ENCODE data around the gene ADARB1. TPM values are rescaled to one million over a fixed set of nuclear protein-coding genes. Genes with fewer than 3 reads are reported as not detected.

Gene ADARB1
- total and polyA plus RNA-seq, 2 experiments from 2014 or later = 4.8 to 14.8 TPM

GRCh38 chr21:45260191-45260825 is 185.9 kb downstream of the ADARB1 start:
- TF ChIP-seq JUNB (IDR thresholded peaks at IDR 0.05; ENCODE audit: unreplicated experiment) (no peak), EZH2phosphoT487 (IDR thresholded peaks at IDR 0.05; ENCODE audit: unreplicated experiment) (no peak), REST (IDR thresholded peaks at IDR 0.05; ENCODE audit: unreplicated experiment) (no peak), CREB1 (CRISPR knock-in tag; IDR thresholded peaks at IDR 0.05; ENCODE audit: low read depth) (no peak), ZNF462 (CRISPR knock-in tag; IDR thresholded peaks at IDR 0.05) (no peak), STAT1 (IDR thresholded peaks at IDR 0.05; ENCODE audit: unreplicated experiment) (no peak)
- DNase-seq (ENCODE audit: low spot score) = no peak

More at GRCh38 chr21:45260191-45260825, 185.9 kb downstream of the ADARB1 start:
- Mint-ChIP-seq H3K36me3 (ENCODE audit: low read depth) (peaks cover 23% of the 10 kb centered on the region), H3K4me1 (no peaks in the 10 kb centered on the region), H3K27me3 (ENCODE audit: insufficient read depth, low read depth, poor library complexity) (peaks cover 6% of the 10 kb centered on the region), H3K27ac (no peak overlapping the region), H3K4me3 (no peak overlapping the region), H3K9me3 (no peaks in the 10 kb centered on the region)
- H4K20me1 ChIP-seq (replicated peaks; ENCODE audit: insufficient read depth) = no peaks in the 10 kb centered on the region; the same call in none of the 2 replicates
- H3K4me1 ChIP-seq (ENCODE audit: insufficient read depth) = no peaks in the 10 kb centered on the region
- H3F3A ChIP-seq (replicated peaks; ENCODE audit: low read depth) = 0 out of 2 replicates have a peak, but pooled peaks cover 2% of the 10 kb centered on the region
- H3K79me2 ChIP-seq (replicated peaks; ENCODE audit: insufficient read depth) = no peaks in the 10 kb centered on the region
- 0 out of 2 replicates have a peak, but pooled peaks cover 5% of the 10 kb centered on the region for H3K36me3 ChIP-seq (ENCODE audit: insufficient read depth)
- no peak overlapping the region for H3K4me3 ChIP-seq
- H2AFZ ChIP-seq = no peak overlapping the region
- ATAC-seq = no peak
- H3K4me2 ChIP-seq = no peak overlapping the region
- H3K9me2 ChIP-seq (ENCODE audit: insufficient read depth) = no peaks in the 10 kb centered on the region
- H3K27me3 ChIP-seq (ENCODE audit: insufficient read depth) = no peaks in the 10 kb centered on the region
- H3K27ac ChIP-seq (ENCODE audit: low read depth) = no peak overlapping the region
